ENCODE results near the gene HSH2D.
"Not testable (repeated sequence)": the region's sequence is repeated elsewhere in the genome, so short reads cannot be mapped to it uniquely, and the experiment has no call there.

The HSH2D gene

GRCh38 chr19:16096280-16096855 lies 47.1 kb upstream of the HSH2D start:
- H2AFZ ChIP-seq (ENCODE audit: low read length), result no peak overlapping the region
- H3K4me3 ChIP-seq (ENCODE audit: low read length), result no peak overlapping the region
- DNase-seq, result no peak
- peaks cover 42% of the 10 kb centered on the region for H3K36me3 ChIP-seq (replicated peaks; ENCODE audit: insufficient read depth, low read length)
- H3K79me2 ChIP-seq (ENCODE audit: low read length), result peaks cover 52% of the 10 kb centered on the region
- no peaks in the 10 kb centered on the region for H4K20me1 ChIP-seq (ENCODE audit: insufficient read depth, low read length)
- no peaks in the 10 kb centered on the region for H3K4me1 ChIP-seq (ENCODE audit: low read length)
- no peak for TF ChIP-seq CTCF (IDR thresholded peaks at IDR 0.05; ENCODE audit: low read length)
- no peak for TF ChIP-seq EZH2 (optimal IDR thresholded peaks at IDR 0.05; ENCODE audit: low read depth, low read length)
- TF ChIP-seq EZH2phosphoT487 (IDR thresholded peaks at IDR 0.05; ENCODE audit: low read length), result no peak
- no peak overlapping the region for H3K27ac ChIP-seq (ENCODE audit: low read length)
- no peaks in the 10 kb centered on the region for H3K9me2 ChIP-seq (replicated peaks; ENCODE audit: insufficient read depth, low read length)
- H3K27me3 ChIP-seq (replicated peaks; ENCODE audit: insufficient read depth, low read length), result no peaks in the 10 kb centered on the region
- H3K9ac ChIP-seq (ENCODE audit: low read length), result no peak overlapping the region
- peaks cover 12% of the 10 kb centered on the region for H3F3A ChIP-seq (ENCODE audit: insufficient read depth, low read length)
- no peak overlapping the region for H3K4me2 ChIP-seq (ENCODE audit: low read depth, low read length)
- no peaks in the 10 kb centered on the region for H3K9me3 ChIP-seq (replicated peaks; ENCODE audit: insufficient read depth, low read length)

GRCh38 chr19:16098416-16098768 lies 45.1 kb upstream of the HSH2D start:
- Histone ChIP-seq H3K27me3 (replicated peaks; ENCODE audit: insufficient read depth, low read length) (no peaks in the 10 kb centered on the region), H3K9me3 (replicated peaks; ENCODE audit: insufficient read depth, low read length) (no peaks in the 10 kb centered on the region), H3K4me2 (ENCODE audit: low read depth, low read length) (no peak overlapping the region), H3F3A (ENCODE audit: insufficient read depth, low read length) (peaks cover 20% of the 10 kb centered on the region), H3K9me2 (replicated peaks; ENCODE audit: insufficient read depth, low read length) (no peaks in the 10 kb centered on the region), H2AFZ (ENCODE audit: low read length) (no peak overlapping the region), H4K20me1 (ENCODE audit: insufficient read depth, low read length) (no peaks in the 10 kb centered on the region), H3K79me2 (ENCODE audit: low read length) (peaks cover 37% of the 10 kb centered on the region), H3K4me3 (ENCODE audit: low read length) (no peak overlapping the region), H3K4me1 (ENCODE audit: low read length) (no peaks in the 10 kb centered on the region), H3K9ac (ENCODE audit: low read length) (no peak overlapping the region), H3K36me3 (replicated peaks; ENCODE audit: insufficient read depth, low read length) (peaks cover 34% of the 10 kb centered on the region), H3K27ac (ENCODE audit: low read length) (no peak overlapping the region)
- DNase-seq, result no peak
- TF ChIP-seq CTCF (IDR thresholded peaks at IDR 0.05; ENCODE audit: low read length) (no peak), EZH2phosphoT487 (IDR thresholded peaks at IDR 0.05; ENCODE audit: low read length) (no peak), EZH2 (optimal IDR thresholded peaks at IDR 0.05; ENCODE audit: low read depth, low read length) (no peak)

- H3F3A ChIP-seq (ENCODE audit: insufficient read depth, low read length), result peaks cover 25% of the 10 kb centered on the region
- H4K20me1 ChIP-seq (ENCODE audit: insufficient read depth, low read length), result no peaks in the 10 kb centered on the region
- H3K27ac ChIP-seq (ENCODE audit: low read length), result no peak overlapping the region
These were observed 44.7 kb upstream of the HSH2D start for GRCh38 chr19:16098821-16099220.

GRCh38 chr19:16099314-16099965 lies 44.0 kb upstream of the HSH2D start:
- not testable (repeated sequence) for H3K4me2 ChIP-seq (ENCODE audit: low read depth, low read length); DNase-seq; H3K9me2 ChIP-seq (replicated peaks; ENCODE audit: insufficient read depth, low read length); H3K4me1 ChIP-seq (ENCODE audit: low read length); H3K9ac ChIP-seq (ENCODE audit: low read length); H3K27ac ChIP-seq (ENCODE audit: low read length); H3K27me3 ChIP-seq (replicated peaks; ENCODE audit: insufficient read depth, low read length); H4K20me1 ChIP-seq (ENCODE audit: insufficient read depth, low read length); H3K9me3 ChIP-seq (replicated peaks; ENCODE audit: insufficient read depth, low read length); H2AFZ ChIP-seq (ENCODE audit: low read length); H3K4me3 ChIP-seq (ENCODE audit: low read length)
- peaks cover 29% of the 10 kb centered on the region for H3K36me3 ChIP-seq (replicated peaks; ENCODE audit: insufficient read depth, low read length)
- H3F3A ChIP-seq (ENCODE audit: insufficient read depth, low read length), result peaks cover 25% of the 10 kb centered on the region
- peaks cover 31% of the 10 kb centered on the region for H3K79me2 ChIP-seq (ENCODE audit: low read length)

More at GRCh38 chr19:16098821-16099220, 44.7 kb upstream of the HSH2D start:
- H3K9me2 ChIP-seq (replicated peaks; ENCODE audit: insufficient read depth, low read length), result no peaks in the 10 kb centered on the region
- H3K79me2 ChIP-seq (ENCODE audit: low read length), result peaks cover 32% of the 10 kb centered on the region
- no peak overlapping the region for H3K9ac ChIP-seq (ENCODE audit: low read length)
- H3K9me3 ChIP-seq (replicated peaks; ENCODE audit: insufficient read depth, low read length), result no peaks in the 10 kb centered on the region
- no peak overlapping the region for H3K4me2 ChIP-seq (ENCODE audit: low read depth, low read length)
- H3K27me3 ChIP-seq (replicated peaks; ENCODE audit: insufficient read depth, low read length), result no peaks in the 10 kb centered on the region
- H3K4me1 ChIP-seq (ENCODE audit: low read length), result no peaks in the 10 kb centered on the region
- H3K4me3 ChIP-seq (ENCODE audit: low read length), result no peak overlapping the region
- peaks cover 30% of the 10 kb centered on the region for H3K36me3 ChIP-seq (replicated peaks; ENCODE audit: insufficient read depth, low read length)
- H2AFZ ChIP-seq (ENCODE audit: low read length), result no peak overlapping the region
- DNase-seq, result no peak
- no peak for TF ChIP-seq EZH2phosphoT487 (IDR thresholded peaks at IDR 0.05; ENCODE audit: low read length)
- TF ChIP-seq EZH2 (optimal IDR thresholded peaks at IDR 0.05; ENCODE audit: low read depth, low read length), result no peak
- TF ChIP-seq CTCF (IDR thresholded peaks at IDR 0.05; ENCODE audit: low read length), result no peak

Data from MM.1S (cell line).